ENCODE results near the gene IMMT.
"Not testable (repeated sequence)": the region's sequence is repeated elsewhere in the genome, so short reads cannot be mapped to it uniquely, and the experiment has no call there.

IMMT gene

GRCh38 chr2:86225581-86225980 lies 30.3 kb upstream of the IMMT start:
- no peak for DNase-seq

DNA sequence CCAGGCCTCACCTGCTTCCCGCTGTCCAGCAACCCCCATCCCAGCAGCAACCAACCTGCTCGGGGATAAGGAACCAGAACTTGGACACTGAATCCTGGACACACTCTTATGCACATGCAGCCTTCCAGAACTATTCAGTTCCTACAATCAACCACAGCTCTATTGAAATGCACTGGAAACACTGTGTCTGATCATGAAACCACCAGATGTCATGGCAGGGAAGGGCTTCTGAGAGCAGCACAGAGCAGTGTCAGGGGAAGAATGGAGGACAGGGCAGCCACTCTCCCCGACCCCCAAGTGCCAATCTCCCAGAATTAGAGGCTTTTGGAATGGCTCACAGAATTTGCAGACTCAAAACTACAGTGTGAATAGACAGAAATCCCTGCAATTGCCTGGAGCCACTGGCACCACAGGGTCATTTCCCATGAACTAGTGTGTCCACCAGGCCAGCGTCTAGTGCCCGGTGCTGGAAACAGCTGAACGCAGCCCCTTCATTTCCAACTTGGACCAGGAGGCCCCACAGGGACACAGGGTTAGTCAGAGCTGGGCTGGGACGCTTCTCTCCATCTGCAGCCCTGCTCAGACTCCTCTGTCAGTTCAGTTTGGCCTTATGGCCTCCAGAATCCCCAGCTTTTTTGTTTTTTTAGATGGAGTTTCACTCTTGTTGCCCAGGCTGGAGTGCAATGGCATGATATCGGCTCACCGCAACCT lies 29.5 kb upstream of the IMMT start:
- no peak for DNase-seq

GRCh38 chr2:86223927-86224560 lies 28.8 kb upstream of the IMMT start:
- no peak for DNase-seq

- DNase-seq: no peak
These were observed 28.1 kb upstream of the IMMT start for GRCh38 chr2:86223140-86223926.

DNA sequence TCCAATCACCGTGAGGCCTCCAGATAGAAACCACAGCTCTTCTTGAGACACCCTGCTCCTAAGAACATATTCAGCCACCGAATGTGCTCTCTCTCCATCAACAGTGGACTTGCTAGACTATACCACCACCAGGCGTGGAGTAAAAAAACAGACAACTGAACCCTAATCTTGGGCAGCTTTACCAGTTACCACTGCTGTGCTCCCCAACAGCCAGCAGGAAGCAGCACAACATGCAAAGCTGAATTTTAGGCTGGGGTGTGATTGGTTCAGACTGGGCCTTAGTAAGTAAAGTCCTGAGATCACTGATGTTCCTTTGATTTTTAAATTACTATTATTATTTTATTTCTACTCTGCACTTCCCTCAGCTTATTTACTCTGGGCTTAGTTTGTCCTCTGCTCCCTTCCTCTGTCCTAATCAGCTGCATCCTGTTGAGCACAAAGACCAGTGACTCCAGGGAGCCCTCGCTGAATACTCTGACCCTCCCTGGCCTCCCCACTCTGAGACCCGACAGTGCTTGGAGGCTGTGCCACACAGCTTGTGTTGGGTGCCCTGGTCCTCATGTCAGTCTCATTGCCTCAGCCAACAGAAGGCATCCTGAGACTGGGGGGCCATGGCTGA lies 25.9 kb upstream of the IMMT start:
- DNase-seq: no peak

DNA sequence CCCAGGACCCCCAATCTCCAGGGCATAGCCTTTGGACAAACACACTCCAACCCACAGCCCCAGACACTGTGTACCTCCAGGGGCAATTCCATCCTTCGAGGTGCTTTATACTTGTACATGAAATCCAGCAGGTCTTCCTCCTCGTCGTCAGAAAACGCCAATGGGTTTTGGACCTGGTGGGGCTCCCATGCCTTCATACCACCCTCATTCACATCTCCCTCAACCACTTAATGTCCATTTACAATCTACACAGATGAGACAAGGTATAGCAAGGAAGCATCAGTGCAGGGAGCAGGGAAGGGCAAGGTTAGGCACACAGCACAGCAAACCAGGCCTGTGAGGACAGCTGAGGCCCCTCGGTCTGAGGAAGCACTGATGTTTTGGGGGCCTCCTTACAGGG lies 24.6 kb upstream of the IMMT start:
- DNase-seq: no peak

- DNase-seq: no peak
These were observed 22.9 kb upstream of the IMMT start for GRCh38 chr2:86218124-86218523.

GRCh38 chr2:86216575-86217555 lies 21.6 kb upstream of the IMMT start:
- DNase-seq: no peak

DNA sequence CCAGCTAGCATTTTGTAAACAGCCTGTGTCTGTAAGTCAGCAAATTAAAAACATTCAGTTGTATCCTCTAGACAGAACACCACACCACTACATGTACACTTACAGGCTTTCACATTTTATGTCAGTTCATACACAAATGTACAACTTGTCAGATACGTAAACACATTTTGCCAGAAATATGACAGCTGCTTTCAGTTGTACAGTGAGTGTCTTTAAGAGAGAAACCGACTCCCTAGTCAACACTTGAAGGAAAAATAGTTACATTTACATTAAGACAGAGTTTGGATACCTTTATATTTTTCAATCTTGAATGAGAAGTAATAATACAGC lies 19.2 kb upstream of the IMMT start:
- no peak for DNase-seq

- no peak for DNase-seq
These were observed 18.6 kb upstream of the IMMT start for GRCh38 chr2:86213699-86214502.

- DNase-seq: no peak
These were observed 17.8 kb upstream of the IMMT start for GRCh38 chr2:86213056-86213455.

- no peak for DNase-seq
These were observed 16.5 kb upstream of the IMMT start for GRCh38 chr2:86211796-86212188.

GRCh38 chr2:86211033-86211795 lies 16.0 kb upstream of the IMMT start:
- no peak for DNase-seq

GRCh38 chr2:86204458-86204857 lies 9.2 kb upstream of the IMMT start:
- no peak for DNase-seq

- DNase-seq: no peak
These were observed 8.4 kb upstream of the IMMT start for GRCh38 chr2:86203614-86204013.

GRCh38 chr2:86202702-86203101 lies 7.4 kb upstream of the IMMT start:
- no peak for DNase-seq

- no peak for DNase-seq
These were observed 7.1 kb upstream of the IMMT start for GRCh38 chr2:86202336-86202692.

DNA sequence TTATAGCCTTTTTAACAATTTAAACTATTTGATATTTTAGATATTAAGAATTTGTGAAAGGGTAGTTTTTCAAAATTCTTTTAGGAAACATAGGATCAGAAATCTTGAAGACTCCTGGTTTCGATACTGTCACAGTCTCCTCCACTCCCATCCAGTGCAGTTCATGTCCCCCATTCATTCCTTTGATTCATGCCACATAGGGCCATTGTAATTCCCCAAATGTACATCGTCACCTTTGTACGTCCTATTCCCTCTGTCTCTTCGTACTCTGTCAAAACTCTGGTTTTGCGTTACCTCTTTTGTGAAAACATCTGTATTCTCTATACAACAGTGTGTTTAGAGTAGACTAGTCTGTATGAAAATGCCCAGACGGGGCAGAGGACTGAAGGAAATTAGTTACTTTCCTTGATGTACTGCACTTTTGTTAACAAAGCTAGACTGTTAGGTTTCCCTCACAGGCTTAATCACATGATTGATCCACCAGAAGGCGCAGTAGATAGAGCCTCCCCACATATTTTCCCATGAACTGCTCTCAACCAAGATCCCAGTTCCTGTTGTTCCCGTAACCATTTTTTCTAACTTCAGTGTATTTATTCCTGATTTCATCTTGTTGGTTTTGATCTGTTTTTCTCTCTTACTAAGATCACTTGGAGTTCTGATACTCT lies 6.5 kb upstream of the IMMT start:
- DNase-seq: no peak

DNA sequence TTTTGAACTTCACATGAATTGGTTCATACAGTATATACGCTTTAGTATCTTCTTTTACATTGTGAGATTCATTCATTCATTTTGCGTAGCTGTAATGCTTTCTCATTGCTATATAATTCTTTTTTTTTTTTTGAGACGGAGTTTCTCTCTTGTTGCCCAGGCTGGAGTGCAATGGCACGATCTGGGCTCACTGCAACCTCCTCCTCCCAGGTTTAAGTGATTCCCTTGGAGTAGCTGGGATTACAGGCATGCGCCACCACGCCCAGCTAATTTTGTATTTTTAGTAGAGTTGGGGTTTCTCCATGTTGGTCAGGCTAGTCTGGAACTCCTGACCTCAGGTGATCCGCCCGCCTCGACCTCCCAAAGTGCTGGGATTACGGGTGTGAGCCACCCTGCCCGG lies 5.3 kb upstream of the IMMT start:
- DNase-seq: not testable (repeated sequence)

GRCh38 chr2:86199834-86200177 lies 4.5 kb upstream of the IMMT start:
- no peak for DNase-seq

All from T1000 (cell line).